GM19452 (cell line): ENCODE measurements around the gene RAD51B.
"Not testable (repeated sequence)": the region's sequence is repeated elsewhere in the genome, so short reads cannot be mapped to it uniquely, and the experiment has no call there.

Experiments used
- ATAC-seq: cut with Tn5 transposase; IDR thresholded peaks from one replicate; pipeline ENCODE4 v1.9.1; 2021; ENCODE audit not compliant: unreplicated experiment

Gene RAD51B

GRCh38 chr14:68698773-68699172, 879.2 kb downstream of the RAD51B start:
- ATAC-seq = not testable (repeated sequence)

- no peak for ATAC-seq
These were observed 881.6 kb downstream of the RAD51B start for GRCh38 chr14:68701001-68701741.

- ATAC-seq = no peak
These were observed 882.6 kb downstream of the RAD51B start for GRCh38 chr14:68702135-68702534.

GRCh38 chr14:68702578-68702977, 883.0 kb downstream of the RAD51B start:
- ATAC-seq = no peak

GRCh38 chr14:68703093-68703492, 883.5 kb downstream of the RAD51B start:
- ATAC-seq = no peak

- ATAC-seq = no peak
These were observed 885.4 kb downstream of the RAD51B start for GRCh38 chr14:68704736-68705720.

GRCh38 chr14:68705741-68706283, 886.2 kb downstream of the RAD51B start:
- no peak for ATAC-seq

GRCh38 chr14:68707482-68707881, 887.9 kb downstream of the RAD51B start:
- ATAC-seq = no peak

- no peak for ATAC-seq
These were observed 888.8 kb downstream of the RAD51B start for GRCh38 chr14:68708343-68708742.

- no peak for ATAC-seq
These were observed 889.4 kb downstream of the RAD51B start for GRCh38 chr14:68709007-68709406.

GRCh38 chr14:68710776-68711175, 891.2 kb downstream of the RAD51B start:
- ATAC-seq = no peak

GRCh38 chr14:68711561-68712309, 892.2 kb downstream of the RAD51B start:
- ATAC-seq = no peak

- no peak for ATAC-seq
These were observed 893.3 kb downstream of the RAD51B start for GRCh38 chr14:68712703-68713370.

GRCh38 chr14:68713782-68714181, 894.2 kb downstream of the RAD51B start:
- ATAC-seq = no peak

- ATAC-seq = no peak
These were observed 895.7 kb downstream of the RAD51B start for GRCh38 chr14:68714991-68715924.

- no peak for ATAC-seq
These were observed 897.1 kb downstream of the RAD51B start for GRCh38 chr14:68716698-68717097.

- ATAC-seq = no peak
These were observed 898.7 kb downstream of the RAD51B start for GRCh38 chr14:68718023-68718990.
